PC-3 (cell line): ENCODE data around the gene RGS7. TPM values are rescaled to one million over a fixed set of nuclear protein-coding genes. Genes with fewer than 3 reads are reported as not detected.

Experiments used
- ATAC-seq: fragments of 200-7000 bp; cut with Tn5 transposase; 2 replicates; pipeline ENCODE4 v1.9.1; 2020; ENCODE audit warnings: mild to moderate bottlenecking, moderate library complexity
- BruUV-seq: library from RNA; stranded (reverse); fragments of 400-500 nt; replicated peaks from 2 replicates; lab custom pipeline; 2021; lab: Mats Ljungman, UMichigan
- CTCF ChIA-PET: fragments of 300-600 bp; sonication (Branson Sonifier 250); formaldehyde crosslinking; loops from one replicate; lab custom pipeline; 2022; ENCODE audit warnings: antibody characterized with exemption; lab: Charles Lee
- POLR2A ChIA-PET: fragments of 300-600 bp; sonication (Branson Sonifier 250); formaldehyde crosslinking; loops from one replicate; lab custom pipeline; 2022; ENCODE audit warnings: antibody characterized with exemption; ENCODE audit not compliant: unreplicated experiment; lab: Charles Lee
- DNase-seq: peaks from one replicate; pipeline ENCODE4 v3.0.0-alpha.2; 2015
- H2AFZ ChIP-seq: fragments of 300-600 bp; sonication (generic); 2 replicates; pipeline ENCODE4 v1.6.0; 2016; ENCODE audit warnings: antibody characterized with exemption, low read length
- H3F3A ChIP-seq: fragments of 300-600 bp; sonication (generic); one replicate; pipeline ENCODE4 v1.6.0; 2017; ENCODE audit warnings: antibody characterized with exemption, low read length, control low read depth, mild to moderate bottlenecking; ENCODE audit not compliant: unreplicated experiment
- H3K27ac ChIP-seq: fragments of 300-600 bp; sonication (generic); 2 replicates; pipeline ENCODE4 v1.5.1; 2016; ENCODE audit warnings: mild to moderate bottlenecking, low read length
- H3K27me3 ChIP-seq: fragments of 300-600 bp; sonication (generic); 2 replicates; pipeline ENCODE4 v1.6.1; 2016; ENCODE audit warnings: low read length, mixed read lengths
- H3K36me3 ChIP-seq: fragments of 300-600 bp; sonication (generic); 2 replicates; pipeline ENCODE4 v1.6.1; 2016; ENCODE audit warnings: low read depth, mixed run types, low read length, mixed read lengths
- H3K4me1 ChIP-seq: fragments of 300-600 bp; sonication (generic); 2 replicates; pipeline ENCODE4 v1.5.1; 2016; ENCODE audit warnings: low read length; ENCODE audit not compliant: insufficient read depth
- H3K4me2 ChIP-seq: fragments of 300-600 bp; sonication (generic); 2 replicates; pipeline ENCODE4 v1.6.0; 2016; ENCODE audit warnings: low read length
- H3K4me3 ChIP-seq: fragments of 300-600 bp; sonication (generic); 2 replicates; pipeline ENCODE4 v1.5.1; 2016; ENCODE audit warnings: mild to moderate bottlenecking, low read length, mixed read lengths
- H3K79me2 ChIP-seq: fragments of 300-600 bp; sonication (generic); 2 replicates; pipeline ENCODE4 v1.6.1; 2017; ENCODE audit warnings: low read length, mixed read lengths
- H3K9ac ChIP-seq: fragments of 300-600 bp; sonication (generic); 2 replicates; pipeline ENCODE4 v1.6.0; 2016; ENCODE audit warnings: mild to moderate bottlenecking, low read length
- H3K9me2 ChIP-seq: fragments of 300-600 bp; sonication (generic); replicated peaks from 2 replicates; pipeline ENCODE4 v1.6.1; 2016; ENCODE audit warnings: mixed run types, low read length, mixed read lengths
- H3K9me3 ChIP-seq: fragments of 300-600 bp; sonication (generic); 2 replicates; pipeline ENCODE4 v1.6.1; 2016; ENCODE audit warnings: low read length, mixed read lengths
- H4K20me1 ChIP-seq: fragments of 300-600 bp; sonication (generic); 2 replicates; pipeline ENCODE4 v1.6.1; 2016; ENCODE audit warnings: low read length, mixed read lengths
- CTCF ChIP-seq: fragments of 300-600 bp; sonication (generic); conservative IDR thresholded peaks from 2 replicates; pipeline ENCODE4 v1.5.1; 2017; ENCODE audit warnings: antibody characterized with exemption, low read depth, mild to moderate bottlenecking, low read length
- EZH2 ChIP-seq: fragments of 300-600 bp; sonication (generic); IDR thresholded peaks from one replicate; pipeline ENCODE4 v1.6.1; 2017; ENCODE audit warnings: antibody characterized with exemption, mild to moderate bottlenecking, low read length; ENCODE audit not compliant: unreplicated experiment
- EZH2phosphoT487 ChIP-seq: fragments of 300-600 bp; sonication (generic); IDR thresholded peaks from 2 replicates; pipeline ENCODE4 v1.6.1; 2018; ENCODE audit warnings: mild to moderate bottlenecking, antibody characterized with exemption, low read length, borderline replicate concordance
- intact Hi-C: fragments of 100-400 bp; cut with micrococcal nuclease; formaldehyde crosslinking; loops from 2 replicates; pipeline ENCODE4 v1.9.0; 2023
- total RNA-seq: library from RNA; depleted of rRNA; stranded (reverse); fragments of >200 nt; gene quantifications from 2 replicates; pipeline ENCODE4 v1.2.3, GENCODE V29; 2014

The RGS7 gene
- total RNA-seq, 1 experiment from 2014 or later = 0.15 TPM

- ChIA-PET CTCF (no interaction called here), POLR2A (no interaction called here)
- Histone ChIP-seq H3K79me2 (no peaks in the 10 kb centered on the region), H3K4me1 (no peaks in the 10 kb centered on the region), H3K9me3 (no peaks in the 10 kb centered on the region), H3K36me3 (no peaks in the 10 kb centered on the region), H3K9ac (no peak overlapping the region), H3F3A (no peaks in the 10 kb centered on the region), H3K4me2 (no peak overlapping the region), H3K27me3 (peaks cover 87% of the 10 kb centered on the region), H3K27ac (no peak overlapping the region), H3K4me3 (no peak overlapping the region), H2AFZ (no peak overlapping the region), H3K9me2 (no peaks in the 10 kb centered on the region), H4K20me1 (no peaks in the 10 kb centered on the region)
- intact Hi-C loops = no loop called here
- DNase-seq = no peak
- ATAC-seq = no peak
- BruUV-seq = no TSS peak
- TF ChIP-seq CTCF (no peak), EZH2phosphoT487 (no peak), EZH2 (no peak)
Observed at GRCh38 chr1:241086686-241087085, 270.3 kb downstream of the RGS7 start.

- H3K79me2 ChIP-seq = no peaks in the 10 kb centered on the region
- H3F3A ChIP-seq = no peaks in the 10 kb centered on the region
- no peak overlapping the region for H3K4me2 ChIP-seq
- ChIA-PET POLR2A (no interaction called here), CTCF (no interaction called here)
- no peaks in the 10 kb centered on the region for H4K20me1 ChIP-seq
- H3K9ac ChIP-seq = no peak overlapping the region
- H2AFZ ChIP-seq = no peak overlapping the region
- intact Hi-C loops = no loop called here
- no peaks in the 10 kb centered on the region for H3K9me3 ChIP-seq
- TF ChIP-seq CTCF (no peak), EZH2 (no peak), EZH2phosphoT487 (no peak)
- no peak overlapping the region for H3K27ac ChIP-seq
- no peaks in the 10 kb centered on the region for H3K36me3 ChIP-seq
- BruUV-seq = no TSS peak
- H3K9me2 ChIP-seq = no peaks in the 10 kb centered on the region
- DNase-seq = no peak
- H3K4me3 ChIP-seq = no peak overlapping the region
- no peak for ATAC-seq
- H3K4me1 ChIP-seq = no peaks in the 10 kb centered on the region
- H3K27me3 ChIP-seq = peaks cover 95% of the 10 kb centered on the region
Observed at GRCh38 chr1:241083285-241083684, 273.7 kb downstream of the RGS7 start.

- no peaks in the 10 kb centered on the region for H3K4me1 ChIP-seq
- H3K4me2 ChIP-seq = no peak overlapping the region
- no peaks in the 10 kb centered on the region for H3F3A ChIP-seq
- ChIA-PET POLR2A (no interaction called here), CTCF (no interaction called here)
- intact Hi-C loops = no loop called here
- no peaks in the 10 kb centered on the region for H3K36me3 ChIP-seq
- H3K79me2 ChIP-seq = no peaks in the 10 kb centered on the region
- H3K27ac ChIP-seq = no peak overlapping the region
- TF ChIP-seq CTCF = no peak
- no peak for TF ChIP-seq EZH2
- TF ChIP-seq EZH2phosphoT487 = no peak
- peaks cover 95% of the 10 kb centered on the region for H3K27me3 ChIP-seq
- BruUV-seq = no TSS peak
- DNase-seq (no peak), ATAC-seq (no peak)
- no peaks in the 10 kb centered on the region for H3K9me3 ChIP-seq
- no peaks in the 10 kb centered on the region for H3K9me2 ChIP-seq
- H3K4me3 ChIP-seq = no peak overlapping the region
- no peaks in the 10 kb centered on the region for H4K20me1 ChIP-seq
- no peak overlapping the region for H3K9ac ChIP-seq
- H2AFZ ChIP-seq = no peak overlapping the region
Observed at GRCh38 chr1:241081473-241081872, 275.5 kb downstream of the RGS7 start.
